ENCODE measurements around the gene SLC22A4.

SLC22A4 gene

DNA sequence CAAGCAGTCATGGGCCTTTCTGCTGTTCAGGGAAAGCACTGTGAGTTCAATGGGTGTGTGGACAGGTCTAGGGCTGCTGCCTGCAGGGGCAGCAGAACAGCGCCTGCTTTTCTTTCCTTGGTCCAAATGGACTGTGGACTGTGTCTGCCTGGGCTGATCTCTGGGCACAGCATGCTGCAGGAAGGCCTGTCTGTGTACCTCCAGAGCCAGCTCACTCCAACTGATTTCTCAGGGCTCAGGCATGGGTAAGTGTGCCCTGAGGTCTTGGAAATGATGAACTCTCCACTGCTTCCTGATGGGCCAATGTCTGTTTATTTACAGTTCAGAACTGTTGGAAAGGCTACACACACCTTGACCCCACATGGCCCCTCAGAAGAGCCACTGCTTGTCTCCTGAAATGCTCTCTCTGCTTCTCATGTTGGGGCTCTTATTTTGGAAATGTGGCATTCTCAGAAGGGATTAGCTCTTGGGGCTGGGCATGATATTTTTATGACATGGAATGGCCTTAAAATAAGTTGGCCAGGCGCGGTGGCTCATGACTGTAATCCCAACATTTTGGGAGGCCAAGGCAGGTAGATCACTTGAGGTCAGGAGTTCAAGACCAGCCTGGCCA lies 27.0 kb downstream of the SLC22A4 start:
- Histone ChIP-seq H3K4me1 (ENCODE audit: control insufficient read depth in 1 of 2, insufficient read depth in 2 of 2, low read length in 2 of 2) (peaks cover 6 to 21% of the 10 kb centered on the region in 2 donors), H3K27ac (ENCODE audit: low read depth, low read length) (peak overlapping the region; percentile 5), H3K4me3 (ENCODE audit: low read depth in 1 of 2, low read length in 2 of 2) (no peak overlapping the region), H3K36me3 (ENCODE audit: control insufficient read depth in 1 of 2, insufficient read depth in 2 of 2, low read length in 2 of 2) (peaks cover 7 to 9% of the 10 kb centered on the region in 2 donors), H3K27me3 (ENCODE audit: control insufficient read depth in 1 of 2, insufficient read depth in 2 of 2, low read length in 2 of 2) (no peaks in the 10 kb centered on the region), H3K9me3 (ENCODE audit: control insufficient read depth in 1 of 2, low read length in 2 of 2) (no peaks in the 10 kb centered on the region), H3K9ac (ENCODE audit: low read depth in 1 of 2, low read length in 2 of 2) (no peak overlapping the region)

DNA sequence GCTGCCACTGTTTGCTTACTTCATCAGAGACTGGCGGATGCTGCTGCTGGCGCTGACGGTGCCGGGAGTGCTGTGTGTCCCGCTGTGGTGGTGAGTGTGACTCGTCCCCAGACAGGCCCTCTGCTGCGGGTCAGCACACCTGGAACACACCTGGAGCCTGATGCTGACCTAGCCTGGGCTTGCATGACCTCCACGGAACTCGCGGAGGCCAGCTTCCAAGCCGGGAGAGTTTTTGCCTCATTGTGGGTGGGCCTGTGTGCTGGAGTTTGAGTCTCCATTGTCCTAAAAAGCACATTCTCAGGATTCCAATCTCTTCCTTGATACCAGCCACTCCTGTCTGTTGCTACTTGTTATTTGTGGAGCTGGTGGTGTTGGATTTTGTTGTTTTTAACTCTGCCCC lies 28.1 kb downstream of the SLC22A4 start:
- Histone ChIP-seq H3K9ac (ENCODE audit: low read depth in 1 of 2, low read length in 2 of 2) (no peak overlapping the region), H3K27ac (ENCODE audit: low read depth, low read length) (no peak overlapping the region), H3K27me3 (ENCODE audit: control insufficient read depth in 1 of 2, insufficient read depth in 2 of 2, low read length in 2 of 2) (no peaks in the 10 kb centered on the region)

DNA sequence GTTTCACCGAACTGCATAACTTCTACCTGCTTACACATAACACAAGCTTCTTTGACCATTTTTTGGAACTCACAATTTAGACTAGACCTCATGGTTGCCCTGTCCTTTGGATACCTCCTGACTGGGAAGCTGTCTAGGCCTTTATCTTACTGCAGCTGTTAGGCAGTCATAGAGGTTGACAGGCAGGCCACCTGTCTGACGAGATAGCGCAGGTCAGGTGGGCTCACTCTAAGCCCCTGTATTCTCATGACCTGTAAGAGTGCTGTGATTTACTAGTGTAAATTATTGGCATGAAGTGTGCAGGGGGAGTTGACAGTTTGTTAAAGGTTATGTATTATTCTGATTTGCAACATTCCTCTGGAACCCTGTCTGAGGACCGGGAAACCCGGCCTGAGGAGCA lies 29.0 kb downstream of the SLC22A4 start:
- Histone ChIP-seq H3K9ac (ENCODE audit: low read depth in 1 of 2, low read length in 2 of 2) (no peak overlapping the region), H3K27me3 (ENCODE audit: control insufficient read depth in 1 of 2, insufficient read depth in 2 of 2, low read length in 2 of 2) (no peaks in the 10 kb centered on the region), H3K4me3 (ENCODE audit: low read depth in 1 of 2, low read length in 2 of 2) (no peak overlapping the region), H3K4me1 (ENCODE audit: control insufficient read depth in 1 of 2, insufficient read depth in 2 of 2, low read length in 2 of 2) (peaks cover 6 to 21% of the 10 kb centered on the region in 2 donors), H3K36me3 (ENCODE audit: control insufficient read depth in 1 of 2, insufficient read depth in 2 of 2, low read length in 2 of 2) (peaks cover 7 to 9% of the 10 kb centered on the region in 2 donors), H3K27ac (ENCODE audit: low read depth, low read length) (no peak overlapping the region), H3K9me3 (ENCODE audit: control insufficient read depth in 1 of 2, low read length in 2 of 2) (no peaks in the 10 kb centered on the region)

More for the DNA sequence above, 28.1 kb downstream of the SLC22A4 start:
- Histone ChIP-seq H3K4me1 (ENCODE audit: control insufficient read depth in 1 of 2, insufficient read depth in 2 of 2, low read length in 2 of 2) (peaks cover 6 to 21% of the 10 kb centered on the region in 2 donors), H3K9me3 (ENCODE audit: control insufficient read depth in 1 of 2, low read length in 2 of 2) (no peaks in the 10 kb centered on the region), H3K4me3 (ENCODE audit: low read depth in 1 of 2, low read length in 2 of 2) (no peak overlapping the region), H3K36me3 (ENCODE audit: control insufficient read depth in 1 of 2, insufficient read depth in 2 of 2, low read length in 2 of 2) (peaks cover 7 to 9% of the 10 kb centered on the region in 2 donors)

DNA sequence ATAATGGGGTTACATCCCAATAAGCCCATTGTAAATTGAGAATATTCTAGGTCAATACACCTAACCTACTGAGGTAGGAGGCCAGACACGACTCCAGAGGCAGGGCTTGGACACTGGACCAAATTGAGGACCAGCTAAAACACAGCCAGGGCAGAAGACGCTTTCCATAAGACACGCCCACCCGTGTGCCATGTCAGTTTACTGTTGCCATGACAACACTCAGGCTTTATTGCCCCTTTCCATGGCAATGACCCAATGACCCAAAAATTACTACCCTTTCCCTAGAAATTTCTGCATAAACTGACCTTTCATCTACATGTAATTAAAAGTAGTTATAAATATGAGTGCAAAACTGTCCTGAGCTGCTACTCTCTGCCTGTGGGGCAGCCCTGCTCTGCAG lies 31.5 kb downstream of the SLC22A4 start:
- Histone ChIP-seq H3K9me3 (ENCODE audit: control insufficient read depth in 1 of 2, low read length in 2 of 2) (no peaks in the 10 kb centered on the region), H3K36me3 (ENCODE audit: control insufficient read depth in 1 of 2, insufficient read depth in 2 of 2, low read length in 2 of 2) (peaks cover 11 to 19% of the 10 kb centered on the region in 2 donors), H3K27me3 (ENCODE audit: control insufficient read depth in 1 of 2, insufficient read depth in 2 of 2, low read length in 2 of 2) (no peaks in the 10 kb centered on the region), H3K9ac (ENCODE audit: low read depth in 1 of 2, low read length in 2 of 2) (no peak overlapping the region), H3K4me3 (ENCODE audit: low read depth in 1 of 2, low read length in 2 of 2) (no peak overlapping the region), H3K27ac (ENCODE audit: low read depth, low read length) (no peak overlapping the region), H3K4me1 (ENCODE audit: control insufficient read depth in 1 of 2, insufficient read depth in 2 of 2, low read length in 2 of 2) (peaks cover 0 to 8% of the 10 kb centered on the region in 2 donors)

- H3K4me1 ChIP-seq (ENCODE audit: control insufficient read depth in 1 of 2, insufficient read depth in 2 of 2, low read length in 2 of 2): no peaks in the 10 kb centered on the region
- H3K27ac ChIP-seq (ENCODE audit: low read depth, low read length): no peak overlapping the region
- peaks cover 7 to 21% of the 10 kb centered on the region in 2 donors for H3K36me3 ChIP-seq (ENCODE audit: control insufficient read depth in 1 of 2, insufficient read depth in 2 of 2, low read length in 2 of 2)
- H3K4me3 ChIP-seq (ENCODE audit: low read depth in 1 of 2, low read length in 2 of 2): no peak overlapping the region
- H3K27me3 ChIP-seq (ENCODE audit: control insufficient read depth in 1 of 2, insufficient read depth in 2 of 2, low read length in 2 of 2): no peaks in the 10 kb centered on the region
- H3K9ac ChIP-seq (ENCODE audit: low read depth in 1 of 2, low read length in 2 of 2): no peak overlapping the region
- H3K9me3 ChIP-seq (ENCODE audit: control insufficient read depth in 1 of 2, low read length in 2 of 2): no peaks in the 10 kb centered on the region
These were observed 33.2 kb downstream of the SLC22A4 start for GRCh38 chr5:132327252-132327955.

- Histone ChIP-seq H3K9ac (ENCODE audit: low read depth in 1 of 2, low read length in 2 of 2) (no peak overlapping the region), H3K4me1 (ENCODE audit: control insufficient read depth in 1 of 2, insufficient read depth in 2 of 2, low read length in 2 of 2) (peaks cover 10 to 18% of the 10 kb centered on the region in 2 donors), H3K27me3 (ENCODE audit: control insufficient read depth in 1 of 2, insufficient read depth in 2 of 2, low read length in 2 of 2) (no peaks in the 10 kb centered on the region), H3K27ac (ENCODE audit: low read depth, low read length) (no peak overlapping the region), H3K4me3 (ENCODE audit: low read depth in 1 of 2, low read length in 2 of 2) (no peak overlapping the region), H3K9me3 (ENCODE audit: control insufficient read depth in 1 of 2, low read length in 2 of 2) (no peaks in the 10 kb centered on the region), H3K36me3 (ENCODE audit: control insufficient read depth in 1 of 2, insufficient read depth in 2 of 2, low read length in 2 of 2) (peaks cover 6 to 12% of the 10 kb centered on the region in 2 donors)
These were observed 40.6 kb downstream of the SLC22A4 start for GRCh38 chr5:132334812-132335211.

GRCh38 chr5:132335402-132335801 lies 41.2 kb downstream of the SLC22A4 start:
- Histone ChIP-seq H3K27ac (ENCODE audit: low read depth, low read length) (no peak overlapping the region), H3K27me3 (ENCODE audit: control insufficient read depth in 1 of 2, insufficient read depth in 2 of 2, low read length in 2 of 2) (no peaks in the 10 kb centered on the region), H3K9ac (ENCODE audit: low read depth in 1 of 2, low read length in 2 of 2) (no peak overlapping the region), H3K4me1 (ENCODE audit: control insufficient read depth in 1 of 2, insufficient read depth in 2 of 2, low read length in 2 of 2) (peaks cover 10 to 18% of the 10 kb centered on the region in 2 donors), H3K4me3 (ENCODE audit: low read depth in 1 of 2, low read length in 2 of 2) (no peak overlapping the region), H3K9me3 (ENCODE audit: control insufficient read depth in 1 of 2, low read length in 2 of 2) (no peaks in the 10 kb centered on the region), H3K36me3 (ENCODE audit: control insufficient read depth in 1 of 2, insufficient read depth in 2 of 2, low read length in 2 of 2) (peaks cover 6 to 9% of the 10 kb centered on the region in 2 donors)

- Histone ChIP-seq H3K27ac (ENCODE audit: low read depth, low read length) (no peak overlapping the region), H3K36me3 (ENCODE audit: control insufficient read depth in 1 of 2, insufficient read depth in 2 of 2, low read length in 2 of 2) (peaks cover 0 to 2% of the 10 kb centered on the region in 2 donors), H3K9ac (ENCODE audit: low read depth in 1 of 2, low read length in 2 of 2) (no peak overlapping the region), H3K4me3 (ENCODE audit: low read depth in 1 of 2, low read length in 2 of 2) (no peak overlapping the region), H3K4me1 (ENCODE audit: control insufficient read depth in 1 of 2, insufficient read depth in 2 of 2, low read length in 2 of 2) (peaks cover 10 to 18% of the 10 kb centered on the region in 2 donors), H3K9me3 (ENCODE audit: control insufficient read depth in 1 of 2, low read length in 2 of 2) (no peaks in the 10 kb centered on the region), H3K27me3 (ENCODE audit: control insufficient read depth in 1 of 2, insufficient read depth in 2 of 2, low read length in 2 of 2) (no peaks in the 10 kb centered on the region)
These were observed 45.3 kb downstream of the SLC22A4 start for GRCh38 chr5:132339502-132339901.

DNA sequence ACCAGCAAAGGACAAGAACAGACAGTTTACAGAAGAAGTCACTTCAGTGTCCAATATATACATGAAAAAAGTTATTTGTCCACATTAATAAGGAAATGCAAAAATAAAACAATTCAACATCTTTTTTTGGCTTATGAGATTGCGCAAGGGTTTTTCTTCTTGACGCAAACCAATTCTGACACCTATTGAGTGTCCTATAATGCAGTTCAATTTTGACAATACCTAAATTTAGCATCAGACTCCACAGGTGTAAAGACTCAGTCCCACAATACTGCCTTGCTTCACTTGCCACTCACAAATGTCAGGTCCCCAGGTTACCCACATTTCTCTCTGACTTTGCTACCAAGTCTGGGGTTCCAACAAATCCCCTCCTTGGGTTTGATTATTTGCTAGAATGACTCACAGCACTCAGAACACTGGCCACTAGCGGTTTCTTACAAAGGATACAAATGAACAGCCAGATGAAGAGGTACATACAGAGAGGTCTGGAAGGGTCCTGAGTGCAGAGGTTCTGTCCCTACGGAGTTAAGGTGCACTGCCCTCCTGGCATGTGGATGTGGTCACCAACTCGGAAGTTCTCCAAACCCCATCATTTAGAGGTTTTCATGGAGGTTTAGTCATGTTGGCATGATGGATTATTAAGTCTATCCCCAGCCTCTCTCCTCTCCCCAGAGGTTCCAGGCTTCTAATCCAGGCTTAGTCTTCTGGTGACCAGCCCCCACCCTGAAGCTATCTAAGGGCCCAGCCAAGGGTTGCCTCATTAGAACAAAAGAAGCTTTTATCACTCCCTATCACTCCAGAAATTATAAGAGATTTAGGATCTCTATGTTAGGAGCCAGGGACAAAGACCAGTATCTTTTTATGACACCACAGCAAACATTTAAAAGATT lies 48.3 kb downstream of the SLC22A4 start:
- Histone ChIP-seq H3K36me3 (ENCODE audit: control insufficient read depth in 1 of 2, insufficient read depth in 2 of 2, low read length in 2 of 2) (no peaks in the 10 kb centered on the region), H3K27ac (ENCODE audit: low read depth, low read length) (no peak overlapping the region), H3K4me1 (ENCODE audit: control insufficient read depth in 1 of 2, insufficient read depth in 2 of 2, low read length in 2 of 2) (peaks cover 5 to 7% of the 10 kb centered on the region in 2 donors), H3K27me3 (ENCODE audit: control insufficient read depth in 1 of 2, insufficient read depth in 2 of 2, low read length in 2 of 2) (no peaks in the 10 kb centered on the region), H3K9me3 (ENCODE audit: control insufficient read depth in 1 of 2, low read length in 2 of 2) (no peaks in the 10 kb centered on the region), H3K9ac (ENCODE audit: low read depth in 1 of 2, low read length in 2 of 2) (no peak overlapping the region), H3K4me3 (ENCODE audit: low read depth in 1 of 2, low read length in 2 of 2) (no peak overlapping the region)
